ENCODE data around the gene MLF2. TPM values are rescaled to one million over a fixed set of nuclear protein-coding genes. Genes with fewer than 3 reads are reported as not detected.

Gene MLF2
- total and polyA plus RNA-seq, 2 of the 13 experiments (the other 11 are each of a cell fraction or from before 2014, with no cell fraction given): 88.1 to 167 TPM

GRCh38 chr12:6795088-6795487 is 42.1 kb upstream of the MLF2 start (continued):
- no peak for TF ChIP-seq MBNL3 (CRISPR knock-in tag; conservative IDR thresholded peaks at IDR 0.05)
- TF ChIP-seq SIX4 (CRISPR knock-in tag; IDR thresholded peaks at IDR 0.05): no peak

GRCh38 chr12:6792522-6793201 is 39.7 kb upstream of the MLF2 start:
- Histone ChIP-seq H2AFZ (ENCODE audit: low read length) (peak overlapping the region; percentile 63), H3K9me3 (ENCODE audit: low read length) (no peaks in the 10 kb centered on the region), H3K4me3 (replicated peaks in 1 of 3; ENCODE audit: insufficient read depth in 1 of 3, low read depth in 2 of 3, low read length in 3 of 3) (peak overlapping the region in 2 of 3 experiments; percentile 27 to 58; a peak in 4 of 6 replicates), H4K20me1 (ENCODE audit: insufficient read depth, low read length) (no peaks in the 10 kb centered on the region), H3K9ac (ENCODE audit: insufficient read depth, low read depth, low read length) (peak overlapping the region; percentile 57), H3K4me2 (ENCODE audit: low read depth, low read length) (peak overlapping the region; percentile 78), H3K27me3 (ENCODE audit: control insufficient read depth in 1 of 2, insufficient read depth in 2 of 2, low read length in 2 of 2) (no peaks in the 10 kb centered on the region; a peak in 1 of 5 replicates), H3K79me2 (ENCODE audit: insufficient read depth, low read length) (no peaks in the 10 kb centered on the region), H3K4me1 (ENCODE audit: insufficient read depth, low read length) (peaks cover 59% of the 10 kb centered on the region), H3K27ac (ENCODE audit: extremely low read length, insufficient read depth, low read length) (peak overlapping the region; percentile 74), H3K36me3 (replicated peaks in 1 of 2; ENCODE audit: control insufficient read depth in 1 of 2, insufficient read depth in 2 of 2, low read length in 2 of 2) (no peaks in the 10 kb centered on the region)
- in situ Hi-C loops (cut with HindIII; ENCODE audit: extremely low pct_ligation_motif_present, low pct_unique_long_range_greater_than_20kb): no loop called here
- DNase-seq (ENCODE audit: low spot score): peak; percentile 87
- ChIA-PET POLR2A (interaction anchor here (1.0 to 2.6 kb wide), 13 partner anchors 11 to 300 kb away, joined by 3 to 25 read pairs (median 4); partner anchors contain the start of genes CDCA3, COPS7A, GAPDH and GPR162), CTCF (ENCODE audit: low intra/inter-chr PET ratio, low total read pairs) (no interaction called here)
- ATAC-seq: peak; percentile 97
- FAIRE-seq: peak; percentile 75
- intact Hi-C loops (cut with micrococcal nuclease; ENCODE audit: unreplicated experiment): no loop called here
- BruUV-seq (replicated peaks): no TSS peak
- 17% methylated on average over 12 of the region's 12 CpGs for WGBS (ENCODE audit: low lambda C conversion rate)
- TF ChIP-seq ZNF556 (CRISPR knock-in tag; IDR thresholded peaks at IDR 0.05; ENCODE audit: borderline replicate concordance): peak; percentile 71; the same call in 1 of the 2 replicates
- peak; percentile 44; the same call in 1 of the 2 replicates for TF ChIP-seq ZNF281 (CRISPR knock-in tag; IDR thresholded peaks at IDR 0.05; ENCODE audit: borderline replicate concordance)
- no peak for TF ChIP-seq ZNF44 (CRISPR knock-in tag; IDR thresholded peaks at IDR 0.05)
- TF ChIP-seq ADNP (CRISPR knock-in tag; IDR thresholded peaks at IDR 0.05): no peak
- peak; percentile 50; the same call in 1 of the 2 replicates for TF ChIP-seq HHEX (CRISPR knock-in tag; IDR thresholded peaks at IDR 0.05)
- TF ChIP-seq ZKSCAN1 (IDR thresholded peaks at IDR 0.05; ENCODE audit: low read length): no peak
- peak; percentile 90 for TF ChIP-seq RXRA (CRISPR knock-in tag; IDR thresholded peaks at IDR 0.05)
- TF ChIP-seq POGK (CRISPR knock-in tag; conservative IDR thresholded peaks at IDR 0.05): 0 out of 2 replicates have a peak, but pooled peaks have one; percentile 34
- TF ChIP-seq KLF11 (CRISPR knock-in tag; IDR thresholded peaks at IDR 0.05): no peak
- no peak for TF ChIP-seq RAD21 (CRISPR knock-in tag; IDR thresholded peaks at IDR 0.05)
- no peak for TF ChIP-seq FIP1L1 (IDR thresholded peaks at IDR 0.05; ENCODE audit: borderline replicate concordance, insufficient read depth, low read depth, low read length)
- no peak for TF ChIP-seq MTA3 (CRISPR knock-in tag; IDR thresholded peaks at IDR 0.05)
- TF ChIP-seq ZNF414 (CRISPR knock-in tag; IDR thresholded peaks at IDR 0.05): no peak
- TF ChIP-seq RCOR2 (CRISPR knock-in tag; IDR thresholded peaks at IDR 0.05): no peak; the same call in 1 of the 2 replicates
- TF ChIP-seq NR3C1 (CRISPR knock-in tag; IDR thresholded peaks at IDR 0.05): no peak
- TF ChIP-seq HNRNPL (IDR thresholded peaks at IDR 0.05; ENCODE audit: low read depth, low read length): 0 out of 2 replicates have a peak, but pooled peaks have one; percentile 37
- TF ChIP-seq SP5 (CRISPR knock-in tag; IDR thresholded peaks at IDR 0.05; ENCODE audit: borderline replicate concordance, low read depth): peak; percentile 93
